Ishikawa (cell line): Measurements from ENCODE around the gene FOXB1.

Experiments
- CEBPB ChIP-seq: IDR thresholded peaks from 2 replicates; pipeline ENCODE4 v1.6.1; 2012
- CREB1 ChIP-seq: IDR thresholded peaks from 2 replicates; pipeline ENCODE4 v1.6.1; 2012; ENCODE audit warnings: low read depth
- EGR1 ChIP-seq: IDR thresholded peaks from 2 replicates; pipeline ENCODE4 v1.6.1; 2012
- EP300 ChIP-seq: IDR thresholded peaks from 2 replicates; pipeline ENCODE4 v1.6.1; 2012; ENCODE audit warnings: borderline replicate concordance
- FOXM1 ChIP-seq: IDR thresholded peaks from 2 replicates; pipeline ENCODE4 v1.6.1; 2012; ENCODE audit warnings: low read depth, borderline replicate concordance
- NFIC ChIP-seq: IDR thresholded peaks from 2 replicates; pipeline ENCODE4 v1.6.1; 2012
- RAD21 ChIP-seq: IDR thresholded peaks from 2 replicates; pipeline ENCODE4 v1.6.1; 2012; ENCODE audit warnings: low read depth
- REST ChIP-seq: IDR thresholded peaks from 2 replicates; pipeline ENCODE4 v1.6.1; 2012; ENCODE audit warnings: low read depth, mild to moderate bottlenecking
- TAF1 ChIP-seq: IDR thresholded peaks from 2 replicates; pipeline ENCODE4 v1.6.1; 2012; ENCODE audit warnings: low read depth, mild to moderate bottlenecking
- TCF12 ChIP-seq: IDR thresholded peaks from 2 replicates; pipeline ENCODE4 v1.6.1; 2012; ENCODE audit warnings: low read depth
- TEAD4 ChIP-seq: IDR thresholded peaks from 2 replicates; pipeline ENCODE4 v1.6.1; 2012
- USF1 ChIP-seq: IDR thresholded peaks from 2 replicates; pipeline ENCODE4 v1.6.1; 2012
- YY1 ChIP-seq: IDR thresholded peaks from 2 replicates; pipeline ENCODE4 v1.6.1; 2012; ENCODE audit warnings: low read depth
- ZBTB7A ChIP-seq: IDR thresholded peaks from 2 replicates; pipeline ENCODE4 v1.6.1; 2012; ENCODE audit warnings: low read depth
- TF ChIP-seq, protein P1 (sequence below): IDR thresholded peaks from 2 replicates; pipeline ENCODE4 v1.6.1; 2012

FOXB1 gene

DNA sequence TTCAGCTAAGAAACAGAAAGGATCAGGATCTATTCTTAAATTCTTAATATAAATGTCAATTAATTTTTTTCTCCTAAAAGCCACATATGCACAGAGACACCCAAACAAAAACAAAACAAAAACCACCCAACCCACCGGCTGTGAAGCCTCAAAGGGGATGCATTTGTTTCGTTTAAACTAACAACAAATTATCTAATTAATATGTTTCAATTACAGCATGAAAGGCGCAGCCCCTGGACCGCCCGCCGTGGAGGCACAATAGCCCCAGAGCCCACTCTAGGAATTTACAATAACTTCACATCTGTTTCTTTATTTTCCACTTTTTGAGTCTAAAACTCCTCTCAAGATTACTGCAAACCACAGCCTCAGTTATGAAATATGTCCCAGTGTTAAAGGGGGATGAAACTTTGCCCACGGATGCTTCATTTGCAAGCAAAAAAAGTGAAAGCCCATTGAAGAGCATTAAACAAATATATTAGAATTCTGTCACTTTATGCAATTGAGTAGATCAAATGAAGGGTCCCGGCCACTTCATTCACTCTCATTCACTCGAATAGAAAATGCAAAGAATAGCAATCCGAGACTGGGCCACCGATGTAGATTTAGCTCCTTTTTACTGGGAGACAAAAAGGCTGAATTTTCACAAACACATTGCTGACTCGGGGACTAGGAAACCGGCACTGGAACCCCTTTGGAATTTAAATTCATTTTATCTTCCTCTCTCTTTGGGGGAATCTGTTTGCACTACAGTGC is 6.0 kb downstream of the FOXB1 start:
- TF ChIP-seq TEAD4 (no peak), NFIC (no peak), RAD21 (no peak), EP300 (no peak), FOXM1 (no peak), TAF1 (no peak), TCF12 (no peak), CEBPB (no peak), ZBTB7A (no peak), USF1 (no peak), EGR1 (no peak), CREB1 (no peak), REST (no peak), YY1 (no peak)
- TF ChIP-seq, protein P1, sequence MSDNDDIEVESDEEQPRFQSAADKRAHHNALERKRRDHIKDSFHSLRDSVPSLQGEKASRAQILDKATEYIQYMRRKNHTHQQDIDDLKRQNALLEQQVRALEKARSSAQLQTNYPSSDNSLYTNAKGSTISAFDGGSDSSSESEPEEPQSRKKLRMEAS = no peak

DNA sequence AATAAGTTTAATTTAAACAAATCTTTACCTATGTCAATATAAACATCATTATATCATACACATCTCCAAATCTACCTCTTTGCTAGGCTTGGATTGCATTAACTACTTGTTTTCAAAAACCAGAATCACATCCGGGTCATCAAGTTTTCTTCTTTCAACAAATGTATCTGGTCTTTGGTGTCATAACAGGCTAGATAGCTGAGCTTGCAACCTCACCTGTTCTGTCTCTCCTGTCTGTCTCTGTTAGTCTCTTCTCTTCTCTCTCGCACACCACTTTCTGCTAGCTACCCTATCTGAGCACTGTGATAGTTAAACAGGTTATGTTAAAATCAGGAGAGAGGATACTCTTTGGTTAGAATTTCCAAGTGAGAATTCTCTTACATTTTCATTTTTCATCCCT is 6.7 kb downstream of the FOXB1 start:
- TF ChIP-seq FOXM1 = no peak
- TF ChIP-seq CREB1 = no peak
- no peak for TF ChIP-seq TEAD4
- TF ChIP-seq CEBPB = no peak
- no peak for TF ChIP-seq EP300

DNA sequence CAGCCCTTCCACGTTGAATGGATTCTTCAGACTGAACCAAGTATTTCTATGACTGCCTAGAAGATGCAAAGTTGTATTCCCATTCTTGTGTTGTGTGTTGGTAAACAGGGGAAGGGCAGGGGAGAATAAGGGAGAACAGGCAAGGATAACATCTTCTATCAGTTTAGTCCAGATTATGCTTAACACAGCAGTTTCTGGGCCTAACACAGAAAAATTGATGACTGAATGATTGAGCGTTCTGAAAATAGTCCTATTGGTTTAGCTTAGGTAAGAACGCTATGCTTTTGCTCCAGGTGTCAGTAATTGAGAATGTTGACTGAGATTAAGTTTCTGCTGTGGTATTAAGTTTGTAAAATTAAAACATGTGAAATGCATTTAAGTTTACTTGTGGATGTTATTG is 8.6 kb downstream of the FOXB1 start:
- no peak for TF ChIP-seq TCF12
- no peak for TF ChIP-seq FOXM1
- no peak for TF ChIP-seq TAF1
- no peak for TF ChIP-seq RAD21
- no peak for TF ChIP-seq EGR1
- no peak for TF ChIP-seq USF1
- TF ChIP-seq CREB1 = no peak
- TF ChIP-seq YY1 = no peak
- no peak for TF ChIP-seq NFIC
- TF ChIP-seq ZBTB7A = no peak

DNA sequence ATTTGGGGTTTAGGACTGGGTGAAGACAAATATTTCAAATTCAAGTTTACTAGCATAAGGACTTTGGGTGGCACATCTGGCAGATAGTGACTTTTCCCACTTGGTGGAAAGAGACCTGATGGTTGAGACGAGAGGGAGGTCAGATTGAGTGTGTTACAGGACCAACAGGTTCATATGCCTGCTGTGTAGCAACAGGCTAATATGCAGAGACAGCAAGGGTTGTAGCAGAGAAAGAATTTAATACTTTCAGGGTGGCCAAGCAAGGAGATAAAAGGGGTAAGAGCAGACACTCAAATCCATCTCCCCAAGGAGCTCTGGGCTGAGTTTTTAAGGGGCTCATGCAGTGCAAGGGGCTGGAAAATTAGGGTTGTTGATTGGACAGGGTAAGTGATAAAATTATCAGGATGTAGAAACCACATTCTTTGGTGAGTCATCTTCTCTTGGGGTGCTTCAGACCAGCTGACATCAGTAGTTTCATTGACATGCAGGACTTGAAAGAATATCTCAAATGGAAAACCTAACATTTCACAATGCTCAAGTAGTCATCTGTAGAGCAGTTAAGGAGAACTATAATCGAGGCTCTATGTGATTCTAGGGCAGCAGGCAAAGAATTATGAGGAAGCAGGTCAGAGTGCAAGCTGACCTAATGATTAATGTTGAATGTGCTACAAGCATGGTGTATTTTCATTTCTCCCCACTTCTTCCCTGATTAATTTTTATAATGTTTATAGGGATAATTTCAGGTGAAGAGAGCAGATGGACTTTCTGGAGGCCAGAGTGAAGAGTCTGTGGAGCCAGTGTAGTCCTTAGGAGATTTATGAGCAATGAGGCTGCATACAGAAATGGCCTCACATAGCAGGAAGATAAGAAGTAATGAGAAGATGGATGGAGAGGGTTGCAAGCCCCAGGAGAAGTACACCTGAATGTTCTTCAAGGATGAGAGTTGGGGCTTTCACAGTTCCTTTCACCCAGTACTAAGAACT is 13.7 kb downstream of the FOXB1 start:
- TF ChIP-seq ZBTB7A = no peak
- TF ChIP-seq, protein P1 = no peak
- TF ChIP-seq EP300 = no peak
- TF ChIP-seq EGR1 = no peak
- TF ChIP-seq RAD21 = no peak
- TF ChIP-seq FOXM1 = no peak

- no peak for TF ChIP-seq REST
- TF ChIP-seq NFIC = no peak
- no peak for TF ChIP-seq USF1
- TF ChIP-seq RAD21 = no peak
- TF ChIP-seq ZBTB7A = no peak
- no peak for TF ChIP-seq CREB1
- TF ChIP-seq YY1 = no peak
- TF ChIP-seq FOXM1 = no peak
- no peak for TF ChIP-seq CEBPB
- TF ChIP-seq TEAD4 = no peak
- TF ChIP-seq, protein P1 = no peak
- no peak for TF ChIP-seq TAF1
- no peak for TF ChIP-seq TCF12
- no peak for TF ChIP-seq EGR1
- TF ChIP-seq EP300 = no peak
Measured at GRCh38 chr15:60020736-60021135, 16.6 kb downstream of the FOXB1 start.
